Activated T-helper 1 cell treated with Interleukin-2 at 50 U/mL for 16 hours (primary cell): Measurements from ENCODE around the gene MCRS1.
"Not testable (repeated sequence)": the region's sequence is repeated elsewhere in the genome, so short reads cannot be mapped to it uniquely, and the experiment has no call there.

ENCODE experiments used
- DNase-seq: peaks from one replicate; pipeline ENCODE4 v3.0.0-alpha.2; 2020; ENCODE audit warnings: low read depth

MCRS1 gene, protein sequence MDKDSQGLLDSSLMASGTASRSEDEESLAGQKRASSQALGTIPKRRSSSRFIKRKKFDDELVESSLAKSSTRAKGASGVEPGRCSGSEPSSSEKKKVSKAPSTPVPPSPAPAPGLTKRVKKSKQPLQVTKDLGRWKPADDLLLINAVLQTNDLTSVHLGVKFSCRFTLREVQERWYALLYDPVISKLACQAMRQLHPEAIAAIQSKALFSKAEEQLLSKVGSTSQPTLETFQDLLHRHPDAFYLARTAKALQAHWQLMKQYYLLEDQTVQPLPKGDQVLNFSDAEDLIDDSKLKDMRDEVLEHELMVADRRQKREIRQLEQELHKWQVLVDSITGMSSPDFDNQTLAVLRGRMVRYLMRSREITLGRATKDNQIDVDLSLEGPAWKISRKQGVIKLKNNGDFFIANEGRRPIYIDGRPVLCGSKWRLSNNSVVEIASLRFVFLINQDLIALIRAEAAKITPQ

DNA sequence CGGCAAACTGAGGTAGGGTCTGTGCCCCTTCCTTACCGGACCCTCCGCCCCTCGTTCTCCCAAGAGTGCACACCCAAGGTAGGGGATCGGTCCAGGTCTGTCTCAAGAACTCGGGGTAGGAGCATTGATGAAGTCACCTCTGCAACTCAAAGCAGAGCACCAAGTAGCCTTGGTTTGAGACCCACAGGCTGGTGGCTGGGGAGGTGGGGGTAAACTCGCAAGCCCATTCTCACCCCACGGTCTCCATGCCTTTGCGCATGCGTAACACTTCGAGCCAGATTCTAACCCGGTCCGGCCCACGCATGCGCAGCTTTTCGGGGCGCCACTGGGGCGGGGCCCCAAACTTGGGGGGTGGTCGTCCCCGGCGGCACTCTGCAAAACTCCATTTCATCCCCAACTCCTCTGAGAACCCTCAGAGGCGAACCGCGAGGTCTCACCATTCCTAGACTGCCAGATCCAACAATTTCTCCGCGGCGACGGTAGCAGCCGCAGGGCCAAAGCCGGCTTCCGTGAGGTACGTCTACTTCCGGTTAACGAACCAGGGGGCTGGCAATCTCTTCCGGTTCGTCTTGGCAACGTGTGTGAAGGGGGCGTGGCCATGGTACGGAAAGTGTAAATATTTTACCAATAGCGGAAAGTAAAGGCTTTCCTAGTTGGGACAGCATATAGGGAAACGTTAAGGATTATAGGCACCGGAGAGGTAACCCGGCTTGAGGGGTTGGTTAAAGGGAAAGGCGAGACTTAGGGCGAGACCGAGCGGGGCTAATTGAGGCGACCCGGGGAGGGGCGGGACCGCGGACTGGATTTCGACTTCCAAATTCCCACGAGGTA is at the start of gene MCRS1:
Gene MCRS1 (minus strand): TSS at position 532 of the 831 bp plus-strand sequence. CDS start 1,411 bp downstream, outside the sequence.
- DNase-seq = peak; percentile 79

DNA sequence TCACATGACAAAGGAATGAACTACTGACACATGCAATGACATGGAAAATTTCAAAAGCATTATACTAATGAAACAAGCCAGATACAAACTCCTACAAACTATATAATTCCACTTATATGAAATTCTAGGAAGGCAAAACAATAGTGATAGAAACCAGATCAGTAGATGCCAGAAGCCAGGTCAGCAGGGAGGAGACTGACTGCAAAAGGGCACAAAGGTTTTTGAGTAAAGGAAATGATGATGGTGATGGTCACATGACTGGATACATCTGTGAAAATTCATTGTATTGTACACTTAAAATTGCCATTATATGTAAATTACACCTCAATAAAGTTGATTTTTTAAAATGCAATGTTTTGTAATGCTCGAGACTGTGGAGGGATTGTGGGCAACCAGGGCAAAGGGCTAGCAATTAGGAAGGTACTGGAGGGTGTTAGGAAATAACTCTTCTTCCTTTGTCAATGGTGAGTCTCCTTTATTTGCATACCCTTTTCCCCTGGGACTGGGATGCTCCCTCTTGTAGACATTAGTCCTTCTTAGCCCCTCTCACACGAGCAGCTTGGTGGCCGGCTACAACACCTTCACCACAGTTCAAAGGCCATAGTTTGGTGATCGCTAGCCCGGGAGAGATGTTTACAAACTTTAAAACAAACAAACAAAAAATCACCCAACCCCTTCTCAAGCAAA is 48.7 kb upstream of the MCRS1 start:
- no peak for DNase-seq

DNA sequence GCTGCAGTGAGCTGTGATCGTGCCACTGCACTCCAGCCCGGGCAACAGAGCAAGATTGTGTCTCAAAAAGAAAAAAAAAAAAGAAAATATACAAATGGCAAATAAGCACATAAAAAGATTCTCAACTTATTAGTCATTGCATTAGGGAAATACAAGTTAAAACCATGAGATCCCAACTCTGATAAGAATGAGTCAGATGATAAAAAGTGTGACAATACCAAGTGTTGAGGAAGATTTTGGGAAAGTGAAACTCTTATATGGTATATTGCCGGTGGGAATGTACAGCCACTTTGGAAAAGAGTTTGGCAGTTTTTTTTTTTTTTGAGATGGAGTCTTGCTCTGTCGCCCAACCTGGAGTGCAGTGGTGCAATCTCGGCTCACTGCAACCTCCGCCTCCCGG is 47.8 kb upstream of the MCRS1 start:
- no peak for DNase-seq

DNA sequence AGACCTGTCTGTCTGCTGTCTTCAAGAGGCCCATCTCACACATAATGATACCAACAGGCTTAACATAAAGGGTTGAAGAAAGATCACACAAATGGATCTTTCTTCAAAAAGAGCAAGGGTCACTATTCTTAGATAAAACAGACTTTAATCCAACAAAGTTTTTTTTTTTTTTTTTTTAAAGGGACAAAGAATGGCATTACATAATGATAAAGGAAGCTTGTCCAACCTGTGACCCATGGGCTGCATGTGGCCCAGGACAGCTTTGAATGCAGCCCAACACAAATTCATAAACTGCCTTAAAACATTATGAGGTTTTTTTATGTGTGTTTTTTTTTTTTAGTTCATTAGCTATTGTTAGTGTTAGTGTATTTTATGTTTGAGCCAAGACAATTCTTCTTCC is 44.3 kb upstream of the MCRS1 start:
- DNase-seq = no peak

DNA sequence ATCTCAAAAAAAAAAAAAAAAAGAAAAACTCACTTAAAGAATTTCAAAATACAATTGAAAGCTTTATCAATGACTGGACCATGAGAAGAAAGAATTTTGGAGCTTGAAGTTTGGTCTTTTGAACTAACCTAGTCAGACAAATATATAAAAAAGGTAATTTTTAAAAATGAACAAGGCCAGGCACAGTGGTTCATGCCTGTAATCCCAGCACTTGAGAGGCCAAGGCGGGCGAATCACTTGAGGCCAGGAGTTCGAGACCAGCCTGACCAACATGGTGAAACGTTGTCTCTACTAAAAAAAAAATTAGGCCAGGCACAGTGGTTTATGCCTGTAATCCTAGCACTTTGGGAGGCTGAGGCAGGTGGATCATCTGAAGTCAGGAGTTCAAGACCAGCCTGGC is 42.8 kb upstream of the MCRS1 start:
- DNase-seq = not testable (repeated sequence)

DNA sequence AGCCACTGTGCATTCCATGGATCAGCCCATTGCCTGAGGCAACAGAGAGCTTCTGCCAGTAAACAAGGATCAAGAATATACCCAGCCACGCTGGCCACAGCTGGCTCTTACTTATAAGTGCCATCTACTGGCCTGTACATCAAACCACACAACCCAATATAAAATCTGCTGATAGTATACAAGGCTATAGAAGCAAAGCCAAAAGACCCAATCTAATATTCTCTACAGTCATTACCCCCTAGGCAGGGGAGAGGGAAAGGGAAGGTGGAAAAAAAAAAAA is 41.9 kb upstream of the MCRS1 start:
- no peak for DNase-seq

DNA sequence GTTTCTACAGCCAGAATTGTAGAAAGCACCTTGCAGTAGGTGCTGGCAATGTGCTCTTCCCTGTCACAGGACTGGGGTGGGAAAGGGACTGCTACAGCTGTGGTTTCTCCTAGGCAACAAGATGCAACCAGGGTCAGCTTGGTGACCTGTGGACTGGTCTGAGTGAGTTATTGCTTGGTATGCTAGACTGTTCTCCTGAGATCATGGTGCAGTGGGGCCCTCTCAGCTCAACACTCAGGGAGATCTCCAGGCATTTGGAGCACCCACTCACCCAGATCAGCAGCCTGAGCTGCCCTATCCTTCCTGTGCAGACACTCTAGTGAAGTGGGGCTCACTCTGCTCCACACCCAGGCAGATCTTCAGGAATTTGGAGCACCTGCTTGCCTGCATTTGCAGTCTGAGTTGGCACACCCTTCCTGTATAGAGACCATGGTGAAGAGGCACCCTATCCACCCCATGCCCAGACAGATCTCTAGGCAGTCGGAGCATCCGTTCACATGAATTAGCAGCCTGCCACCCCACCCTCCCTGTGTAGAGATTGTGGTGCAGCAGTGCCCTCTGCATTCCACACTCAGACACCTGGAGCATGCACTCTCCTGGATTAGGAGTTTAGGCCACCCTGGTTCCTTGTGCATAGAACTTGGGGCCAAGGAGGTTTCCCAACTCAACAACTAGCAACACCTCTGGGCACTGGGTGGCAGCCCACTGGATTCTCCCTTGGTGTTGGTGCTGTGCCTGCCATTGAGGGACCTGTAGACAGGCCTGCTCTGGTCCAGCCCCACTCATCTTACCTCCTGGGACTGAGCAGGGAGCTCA is 41.3 kb upstream of the MCRS1 start:
- no peak for DNase-seq

DNA sequence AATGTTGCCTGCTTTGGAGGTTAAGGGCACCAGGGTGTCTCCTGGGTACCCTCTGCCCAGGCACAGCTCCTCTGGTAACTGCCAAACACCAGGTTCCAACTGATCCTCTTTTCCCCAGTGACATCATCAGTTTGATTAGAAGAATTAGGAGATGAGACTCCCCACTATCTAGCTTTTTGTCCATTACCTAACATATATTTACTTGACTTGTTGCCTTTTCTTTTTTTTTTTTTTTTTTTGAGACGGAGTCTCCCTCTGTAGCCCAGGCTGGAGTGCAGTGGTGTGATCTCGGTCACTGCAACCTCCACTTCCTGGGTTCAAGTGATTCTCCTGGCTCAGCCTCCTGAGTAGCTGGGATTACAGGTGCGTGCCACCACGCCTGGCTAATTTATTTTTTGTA is 37.6 kb upstream of the MCRS1 start, which contains the start of gene FAM186B:
Gene FAM186B (minus strand): TSS at position 101 of the 400 bp plus-strand sequence. CDS start 162 bp downstream, outside the sequence.
- DNase-seq = not testable (repeated sequence)

DNA sequence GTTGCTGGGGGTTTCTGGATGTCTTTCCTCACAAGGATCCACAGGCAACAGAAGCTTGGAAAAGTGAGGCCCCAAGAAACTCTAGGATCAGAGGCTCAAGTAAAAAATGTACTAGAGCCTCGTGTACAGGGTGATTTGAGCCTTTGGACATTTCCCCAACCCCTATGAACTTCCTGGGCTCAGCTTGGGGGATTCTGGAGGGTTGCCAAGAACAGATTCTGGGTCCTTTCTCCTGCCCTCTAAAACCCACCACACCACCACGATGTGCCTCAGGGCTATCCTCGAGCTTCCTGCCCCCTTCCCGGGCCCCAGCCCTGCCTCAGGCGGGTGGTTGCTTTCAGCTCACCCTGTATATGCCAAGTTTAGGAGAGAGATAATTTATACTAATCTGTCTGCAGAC is 36.9 kb upstream of the MCRS1 start:
- no peak for DNase-seq

DNA sequence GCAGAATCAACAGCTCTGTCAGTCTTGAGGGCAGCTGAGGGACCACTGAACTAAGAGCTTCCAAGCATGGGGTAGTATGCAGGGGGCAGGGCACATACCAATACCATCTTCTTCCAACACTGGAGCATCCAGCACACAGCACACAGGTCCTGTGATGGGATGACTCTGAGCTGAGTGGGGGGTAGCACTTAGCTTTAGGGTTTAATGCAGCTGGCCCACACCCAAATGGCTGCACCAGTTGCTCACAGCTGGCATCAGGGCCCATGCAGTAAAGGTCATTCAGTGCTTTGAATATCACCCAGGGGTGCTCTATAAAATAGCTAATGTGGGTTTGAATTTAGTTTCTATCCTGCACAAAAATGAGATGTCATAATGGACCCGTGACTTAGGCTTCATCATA is 35.8 kb upstream of the MCRS1 start:
- DNase-seq = no peak

DNA sequence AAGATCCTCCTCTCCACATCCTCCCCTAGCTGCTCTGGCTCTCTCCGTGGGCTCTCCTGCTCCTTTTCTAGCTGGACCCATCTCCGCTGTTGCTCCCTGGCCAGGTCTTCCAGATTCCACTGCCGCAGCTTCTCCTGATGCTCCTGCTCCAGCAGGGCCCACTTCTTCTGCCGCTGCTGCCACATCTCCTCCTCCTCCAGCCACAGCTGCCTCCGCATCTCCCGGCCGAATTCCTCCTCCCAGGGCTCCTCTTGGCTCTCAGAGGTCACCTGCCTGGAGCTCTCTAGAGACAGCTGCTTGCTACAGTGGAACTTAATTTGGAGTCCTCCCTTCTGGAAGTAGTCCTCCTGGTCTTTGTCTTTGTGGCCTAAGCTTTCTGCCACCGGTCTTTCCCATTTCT is 32.0 kb upstream of the MCRS1 start:
- no peak for DNase-seq

DNA sequence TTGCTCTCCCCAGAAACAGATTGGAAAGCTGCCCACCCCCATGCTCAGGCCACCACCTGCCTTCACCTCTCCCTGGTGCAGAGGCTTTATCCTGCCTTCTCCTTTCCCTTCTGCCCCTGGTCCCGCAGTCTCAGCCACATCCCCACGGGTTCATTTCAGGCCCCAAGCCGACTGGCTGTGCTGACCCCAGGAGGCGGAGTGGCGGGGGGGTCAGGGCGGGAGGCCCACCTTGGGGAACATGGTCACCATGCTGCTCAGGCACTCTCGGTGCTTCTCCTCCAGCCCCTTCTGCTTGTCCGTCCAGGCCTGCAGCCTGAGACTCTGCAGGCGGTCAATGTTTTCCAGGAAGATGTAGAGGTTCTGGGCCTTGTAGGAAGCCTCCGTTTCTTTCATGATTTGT is 30.6 kb upstream of the MCRS1 start:
- no peak for DNase-seq

DNA sequence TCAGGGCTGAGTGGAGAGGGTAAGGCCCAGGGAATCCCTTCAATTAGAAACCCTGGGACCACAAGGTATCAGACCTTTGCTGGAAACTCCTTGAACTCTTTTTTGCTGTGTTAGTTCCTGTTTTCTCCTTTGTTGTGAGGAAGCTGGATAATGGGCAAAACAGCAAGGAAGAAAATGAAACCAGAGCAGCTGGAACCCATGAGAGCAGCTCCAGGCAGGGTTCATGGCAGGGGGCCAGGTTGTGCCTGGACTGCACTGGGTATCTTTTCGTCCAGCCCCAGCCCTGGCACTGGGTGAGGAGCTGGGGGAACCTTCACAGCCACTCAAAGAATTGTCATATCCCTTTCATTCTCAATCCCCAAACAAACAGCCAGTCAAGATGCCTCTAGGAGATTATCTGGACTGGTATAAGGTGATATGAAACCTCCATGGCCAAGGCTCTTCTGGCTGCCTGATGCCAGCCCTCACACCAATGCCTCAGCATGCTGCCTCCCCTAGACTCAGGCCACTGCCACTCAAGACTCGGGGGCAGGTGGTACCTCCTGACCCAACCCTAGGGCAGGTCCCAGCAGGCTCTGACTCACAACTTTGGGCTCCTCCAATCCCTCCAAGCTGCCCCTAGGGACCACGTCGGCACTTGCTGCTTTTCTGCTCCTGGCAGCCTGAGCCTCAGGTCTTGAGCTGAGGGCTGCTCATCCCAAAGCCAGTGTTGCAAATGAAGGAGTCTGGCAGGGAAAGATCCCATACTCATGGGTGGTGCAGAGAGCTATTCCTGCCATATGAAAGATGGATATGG is 21.0 kb upstream of the MCRS1 start:
- no peak for DNase-seq

DNA sequence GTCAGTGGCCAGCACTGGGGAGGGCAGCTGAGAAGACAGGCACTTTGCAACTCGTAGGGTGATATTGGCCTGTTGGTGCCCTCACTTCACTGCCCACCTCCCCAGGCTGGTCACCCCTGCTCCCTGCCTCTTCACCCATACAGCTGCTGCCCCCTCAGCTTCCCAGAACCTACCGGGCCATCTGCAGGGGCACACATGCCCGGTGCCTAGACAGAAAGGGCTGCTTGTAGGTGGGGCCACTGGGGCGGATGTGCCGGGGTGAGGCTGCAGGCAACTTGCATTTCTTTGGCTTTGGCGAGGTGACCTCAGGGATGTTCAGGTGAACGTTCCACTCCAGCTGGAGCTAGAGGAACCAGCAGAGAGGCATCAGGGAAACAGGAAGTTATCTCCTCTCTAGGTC is 20.3 kb upstream of the MCRS1 start:
- DNase-seq = no peak

DNA sequence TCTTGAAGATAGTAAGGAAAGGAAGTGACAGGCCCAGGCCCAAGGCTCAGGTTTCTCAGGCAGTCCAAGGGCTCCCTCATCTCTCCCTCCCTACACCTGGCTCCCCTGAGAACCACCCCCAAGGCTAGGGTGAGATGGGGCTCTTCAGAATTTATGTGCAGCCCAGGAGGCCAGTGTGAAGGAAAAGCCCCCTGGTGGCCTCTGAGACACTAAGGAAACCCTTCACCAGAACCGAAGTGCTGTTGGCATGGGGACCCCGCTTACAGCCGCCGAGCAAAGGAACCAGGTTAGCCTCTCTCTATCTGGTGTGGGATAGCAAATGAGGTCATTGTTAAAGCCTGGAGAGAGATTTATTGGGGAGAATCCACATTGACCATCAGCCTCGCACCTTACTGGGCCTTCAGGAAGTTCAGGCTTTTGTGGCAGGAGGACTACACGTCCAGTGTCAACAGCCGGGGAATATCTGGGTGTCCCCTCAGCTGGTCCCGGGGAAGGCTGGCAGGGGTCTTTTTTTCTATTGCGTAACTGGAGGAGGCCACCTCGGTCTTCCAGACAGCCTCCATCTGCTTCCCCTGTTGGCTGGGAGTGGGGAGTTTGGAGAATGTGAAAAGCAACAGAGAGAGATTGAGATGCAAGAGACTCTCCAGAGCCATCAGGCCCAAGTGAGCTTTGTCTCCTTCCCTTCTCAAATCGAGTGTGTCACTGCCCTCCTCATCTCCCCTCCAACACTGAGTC is 19.4 kb upstream of the MCRS1 start:
- no peak for DNase-seq

DNA sequence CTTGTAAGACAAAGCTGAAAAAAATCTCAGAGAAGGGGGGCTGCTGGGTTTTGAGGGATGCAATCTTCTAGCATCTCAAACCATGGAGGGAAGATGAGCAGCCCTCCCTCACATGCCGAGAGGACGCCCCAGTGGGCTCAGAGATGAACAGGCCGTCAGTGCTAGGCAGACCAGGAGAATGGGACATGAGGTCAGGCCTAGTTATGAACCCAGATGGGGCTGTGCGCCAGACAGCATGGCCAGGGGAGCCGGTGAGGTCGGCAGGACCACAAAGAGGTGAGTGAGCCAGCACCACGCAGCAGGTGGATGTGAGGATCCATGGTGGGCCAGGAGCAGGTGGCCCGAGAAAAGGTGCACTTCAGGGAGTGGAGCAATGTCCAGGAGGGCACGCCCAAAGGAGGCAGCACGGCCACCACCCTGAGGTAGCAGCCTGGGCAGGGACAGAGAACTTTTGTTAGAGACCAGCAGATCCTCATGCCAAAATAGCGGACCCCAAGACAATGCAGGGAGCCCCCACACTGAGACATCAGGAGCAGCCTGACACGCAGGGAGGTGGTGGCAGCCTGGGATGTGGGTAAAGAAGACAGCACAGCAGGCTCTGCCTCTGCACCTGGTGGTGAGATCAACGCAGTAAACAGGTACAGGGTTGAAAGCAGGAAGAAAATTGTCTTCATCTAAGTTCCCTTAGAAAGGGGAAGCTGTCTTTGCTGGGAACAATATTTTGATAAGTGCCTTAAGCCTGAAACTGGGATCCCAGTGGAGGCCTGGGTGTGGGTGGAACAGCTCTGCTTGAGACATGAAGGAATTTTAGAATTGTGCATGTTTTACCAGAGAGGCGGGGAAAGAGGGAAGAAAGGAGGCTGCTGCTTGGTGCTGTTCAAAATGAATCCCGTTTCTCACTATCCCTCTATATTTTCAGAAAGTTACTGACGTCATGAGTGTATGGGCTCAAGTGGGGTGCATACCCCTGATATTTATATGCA is 17.8 kb upstream of the MCRS1 start:
- DNase-seq = no peak

DNA sequence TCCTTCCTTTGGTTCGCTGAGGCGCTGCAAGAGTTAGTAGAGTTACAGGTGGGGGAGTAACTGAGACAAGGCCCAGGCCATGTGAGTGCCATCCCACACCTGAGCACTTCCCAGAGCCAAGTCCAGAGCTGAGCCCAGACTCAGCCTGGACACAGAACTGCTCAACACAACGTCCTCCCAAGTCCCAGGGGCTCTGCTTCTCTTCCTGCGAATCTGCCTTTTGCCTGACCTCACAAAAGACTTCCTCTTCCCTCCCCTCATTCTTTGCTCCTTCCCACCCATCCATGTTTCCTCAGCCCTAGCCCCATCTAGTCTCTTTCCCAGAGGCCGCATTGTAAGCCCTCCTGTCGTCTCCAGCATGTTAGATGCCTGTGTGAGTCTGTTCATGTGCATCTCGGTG is 16.6 kb upstream of the MCRS1 start:
- DNase-seq = no peak

DNA sequence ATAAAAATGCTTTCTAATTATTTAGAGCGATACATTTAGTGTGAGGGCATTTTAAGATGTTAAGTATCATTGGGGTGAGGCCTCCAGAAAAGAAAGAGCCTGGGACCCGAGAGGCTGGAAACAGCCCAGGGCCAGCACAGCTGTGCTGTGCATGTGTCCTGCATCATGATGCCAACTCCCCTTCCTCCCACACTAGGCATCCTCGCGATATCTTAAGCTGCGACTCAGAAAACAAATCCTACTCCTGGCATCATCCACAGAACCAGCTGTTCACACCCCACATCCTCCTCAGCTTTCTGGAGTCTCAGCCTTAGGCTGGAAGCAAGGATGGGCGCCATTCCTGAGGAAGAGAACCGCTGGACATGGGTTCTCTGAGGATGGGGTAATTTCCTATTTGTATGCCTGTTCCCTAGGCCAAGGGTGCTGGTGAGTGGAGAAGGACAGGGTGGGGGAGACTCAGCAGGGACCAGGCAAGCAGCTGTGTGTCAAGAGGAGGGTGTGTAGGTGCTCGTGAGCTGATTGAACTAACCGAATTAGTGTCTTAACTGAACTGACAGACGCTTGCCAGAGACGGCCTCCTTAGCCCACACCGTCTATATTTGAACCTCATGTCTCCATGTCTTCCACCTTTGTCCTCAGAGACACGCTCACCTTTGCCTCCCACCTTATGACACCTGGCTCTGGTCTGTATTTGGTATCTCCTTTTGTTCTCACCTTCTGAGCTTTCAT is 15.6 kb upstream of the MCRS1 start:
- DNase-seq = no peak
